Middle frontal gyrus (tissue), 1 donor: Measurements from ENCODE around the gene ARHGAP30.

ENCODE experiments used
- DNase-seq: peaks from one replicate; pipeline ENCODE4 v3.0.0-alpha.2; 2015; ENCODE audit warnings: low spot score; ENCODE audit errors: extremely low spot score

The ARHGAP30 gene

DNA sequence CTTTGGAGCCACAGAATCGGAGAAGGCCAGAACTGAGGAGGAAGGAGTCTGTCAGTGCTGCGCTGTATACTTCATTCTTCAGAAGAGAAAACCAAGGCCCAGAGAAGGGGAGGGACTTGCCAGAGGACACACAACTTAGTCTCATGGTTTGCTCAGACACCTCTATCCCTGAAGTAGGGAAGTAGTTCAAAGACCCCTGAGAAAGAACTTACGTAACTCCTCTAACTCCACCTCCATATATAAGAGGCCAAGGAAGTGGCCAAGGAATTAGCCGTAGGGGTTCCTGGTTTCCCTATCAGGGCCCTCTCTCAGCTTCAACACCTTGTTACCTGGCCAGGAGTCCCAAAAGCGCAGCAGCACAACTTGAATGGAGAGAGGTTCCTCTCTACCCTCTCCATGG is 20.2 kb upstream of the ARHGAP30 start:
- no peak for DNase-seq

- no peak for DNase-seq
These were observed 19.7 kb upstream of the ARHGAP30 start, which contains the start of gene NECTIN4 for GRCh38 chr1:161089251-161089924. Gene NECTIN4 (minus strand): TSS chr1:161089558. CDS start chr1:161089296, 262 bp downstream.

DNA sequence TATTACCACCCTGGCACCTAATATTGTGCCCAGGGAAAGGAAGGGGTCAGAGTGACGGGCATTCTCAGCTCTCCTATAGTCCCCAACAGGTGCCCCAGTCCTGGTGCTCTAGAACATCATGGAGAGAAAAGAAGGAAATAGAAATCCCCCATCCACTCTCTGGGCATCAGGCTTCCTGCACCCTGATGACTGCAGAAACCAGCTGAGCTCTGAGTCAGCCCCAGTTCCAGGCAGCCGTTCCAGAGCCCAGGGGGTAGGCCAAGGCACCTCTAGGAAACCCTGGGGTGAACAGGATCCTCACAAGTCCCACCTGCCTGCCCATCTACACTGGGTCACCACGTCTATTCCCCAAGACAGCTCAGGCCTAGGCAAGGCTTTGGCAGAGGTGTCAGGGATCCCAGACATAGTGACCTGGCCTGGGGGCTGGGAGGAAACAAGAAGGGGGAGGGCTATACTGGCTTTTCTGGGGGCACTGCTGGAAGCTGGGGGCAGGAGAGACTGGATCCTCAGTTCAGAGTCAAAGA is 19.0 kb upstream of the ARHGAP30 start:
- no peak for DNase-seq

DNA sequence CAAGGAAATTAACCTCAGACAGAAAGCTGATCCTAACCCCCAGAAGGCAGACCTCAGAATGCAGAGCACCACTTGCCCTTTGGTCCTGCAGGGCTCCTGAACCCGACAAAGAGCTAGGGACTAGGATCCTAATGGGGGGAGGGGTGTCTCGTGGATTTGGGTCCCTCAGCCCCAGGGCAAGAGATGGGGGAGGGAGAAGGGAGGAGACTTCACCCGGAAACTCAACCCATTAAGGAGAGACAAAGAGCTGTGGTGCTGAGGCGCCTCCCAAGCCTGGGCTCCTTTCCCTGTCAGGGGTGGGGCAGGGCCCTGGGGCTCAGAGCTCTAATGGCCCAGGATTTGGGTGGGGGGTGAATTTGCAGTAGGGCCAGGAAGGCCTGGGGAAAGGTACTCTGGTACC is 16.8 kb upstream of the ARHGAP30 start:
- no peak for DNase-seq

DNA sequence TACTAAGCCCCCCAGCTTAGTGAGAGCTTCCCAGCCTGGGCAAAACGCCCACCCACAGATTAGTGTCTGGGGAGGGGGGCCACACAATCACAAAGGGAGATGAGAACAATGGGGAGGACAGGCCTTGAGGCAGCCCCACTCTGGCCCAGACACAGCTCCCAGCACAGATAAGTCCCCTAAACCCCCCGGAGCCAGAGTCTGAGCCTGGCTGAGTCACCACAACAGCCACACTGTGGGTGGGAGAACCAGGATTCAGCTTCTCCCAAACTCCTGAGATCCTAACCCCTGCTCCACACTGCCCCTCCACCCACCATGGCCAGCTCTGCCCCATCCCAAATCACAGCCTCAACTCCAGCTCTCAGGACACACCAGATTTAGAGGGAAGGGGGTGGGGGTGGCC is 15.5 kb upstream of the ARHGAP30 start:
- DNase-seq, result no peak

DNA sequence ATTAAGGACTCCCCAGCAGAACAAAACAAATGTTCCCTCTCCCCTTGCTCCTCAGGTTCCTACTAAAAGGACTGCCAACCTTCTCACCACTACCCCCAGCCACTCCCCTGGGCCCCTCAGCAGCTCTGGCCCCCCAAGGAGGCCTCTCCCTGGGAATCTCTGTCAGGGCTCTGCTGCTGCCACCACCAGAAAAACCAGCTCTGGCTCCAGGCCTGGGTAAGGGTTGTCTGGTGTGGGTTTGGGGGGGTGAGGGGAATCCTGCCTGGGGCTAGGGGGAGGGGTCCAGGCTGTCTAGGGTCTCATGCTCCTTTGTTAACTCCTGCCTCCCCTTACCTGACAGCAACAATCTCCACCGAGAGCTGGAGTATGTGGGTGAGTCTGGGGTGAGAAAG is 14.9 kb upstream of the ARHGAP30 start:
- no peak for DNase-seq

- DNase-seq, result no peak
These were observed 14.3 kb upstream of the ARHGAP30 start for GRCh38 chr1:161083748-161084596.

DNA sequence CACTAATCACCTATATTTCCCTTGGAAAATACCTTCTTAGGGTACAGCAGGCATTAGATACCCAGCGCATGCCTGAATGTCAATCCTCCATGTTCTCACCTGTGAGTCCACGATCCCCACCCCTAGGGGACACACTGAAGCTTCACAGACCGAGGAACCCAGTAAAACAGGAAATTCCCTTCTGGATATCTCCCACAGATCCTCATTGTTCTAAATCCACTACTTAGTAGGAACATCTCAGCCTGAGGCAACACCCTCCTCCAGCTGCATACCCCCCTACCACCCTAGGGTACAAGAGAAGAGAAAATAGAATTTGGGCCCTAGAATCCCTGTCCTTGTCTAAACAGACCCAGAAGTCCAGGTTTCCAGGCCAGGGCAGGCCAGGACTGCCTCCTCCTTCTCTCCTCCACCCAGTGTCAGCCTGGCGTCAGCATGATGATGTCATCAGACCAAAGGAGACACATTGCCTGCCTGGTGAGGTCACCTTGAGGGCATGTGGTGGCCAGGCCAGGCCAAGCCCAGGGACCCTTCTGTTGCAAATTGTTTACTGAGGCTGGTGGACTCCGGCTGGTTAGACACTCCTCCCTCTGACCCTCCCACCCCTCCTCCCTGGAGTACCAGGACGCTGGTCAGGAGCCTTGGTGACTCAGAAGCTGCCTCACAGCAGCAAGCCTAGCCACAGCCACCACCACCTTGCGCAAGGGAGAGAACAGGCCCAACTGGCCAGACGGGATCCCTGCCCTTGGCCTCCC is 13.5 kb upstream of the ARHGAP30 start:
- no peak for DNase-seq

- no peak for DNase-seq
These were observed 12.8 kb upstream of the ARHGAP30 start for GRCh38 chr1:161082483-161082882.

- DNase-seq, result no peak
These were observed 11.8 kb upstream of the ARHGAP30 start for GRCh38 chr1:161081519-161081918.

- DNase-seq, result no peak
These were observed 11.0 kb upstream of the ARHGAP30 start for GRCh38 chr1:161080441-161081405.

GRCh38 chr1:161079436-161080110 is 9.9 kb upstream of the ARHGAP30 start:
- DNase-seq, result no peak

DNA sequence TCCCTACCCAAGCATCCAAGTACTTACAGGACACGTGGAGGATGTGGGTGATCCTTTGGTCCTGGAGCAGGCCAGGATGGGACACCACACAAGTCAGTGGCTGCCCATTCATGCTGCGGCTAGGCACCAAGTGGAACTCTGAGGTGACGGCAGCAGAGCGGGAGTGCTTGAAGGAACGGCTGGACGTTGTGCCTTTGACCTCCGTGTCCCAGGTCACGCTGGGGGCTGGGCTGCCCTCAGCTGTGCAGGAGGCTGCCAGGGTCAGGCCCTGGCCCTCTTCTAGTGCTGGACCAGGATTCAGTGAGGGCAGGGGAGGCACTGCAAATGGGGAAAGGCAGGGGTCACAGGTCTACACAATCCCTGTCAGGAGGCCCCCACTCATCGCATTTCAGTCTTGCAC is 7.7 kb upstream of the ARHGAP30 start:
- DNase-seq, result no peak

DNA sequence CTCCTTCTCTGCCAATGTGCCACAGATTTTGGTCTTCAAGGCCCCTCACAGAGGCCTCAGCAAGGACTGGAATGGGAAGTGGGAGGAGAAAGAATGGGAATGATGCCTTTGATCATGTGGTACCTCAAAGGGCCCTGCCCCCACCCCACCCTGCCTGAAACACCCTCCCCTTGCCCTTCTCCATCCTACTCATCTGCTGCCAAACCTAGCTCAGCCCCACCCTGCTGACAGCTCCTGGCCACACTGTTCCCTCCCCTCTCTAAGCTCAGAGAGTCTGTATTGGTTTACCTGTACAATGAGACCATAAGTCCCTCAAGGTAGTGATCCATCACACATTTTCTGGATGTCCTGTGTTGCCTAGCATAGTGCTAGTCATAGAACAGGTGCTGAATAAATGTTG is 6.7 kb upstream of the ARHGAP30 start:
- DNase-seq, result no peak

DNA sequence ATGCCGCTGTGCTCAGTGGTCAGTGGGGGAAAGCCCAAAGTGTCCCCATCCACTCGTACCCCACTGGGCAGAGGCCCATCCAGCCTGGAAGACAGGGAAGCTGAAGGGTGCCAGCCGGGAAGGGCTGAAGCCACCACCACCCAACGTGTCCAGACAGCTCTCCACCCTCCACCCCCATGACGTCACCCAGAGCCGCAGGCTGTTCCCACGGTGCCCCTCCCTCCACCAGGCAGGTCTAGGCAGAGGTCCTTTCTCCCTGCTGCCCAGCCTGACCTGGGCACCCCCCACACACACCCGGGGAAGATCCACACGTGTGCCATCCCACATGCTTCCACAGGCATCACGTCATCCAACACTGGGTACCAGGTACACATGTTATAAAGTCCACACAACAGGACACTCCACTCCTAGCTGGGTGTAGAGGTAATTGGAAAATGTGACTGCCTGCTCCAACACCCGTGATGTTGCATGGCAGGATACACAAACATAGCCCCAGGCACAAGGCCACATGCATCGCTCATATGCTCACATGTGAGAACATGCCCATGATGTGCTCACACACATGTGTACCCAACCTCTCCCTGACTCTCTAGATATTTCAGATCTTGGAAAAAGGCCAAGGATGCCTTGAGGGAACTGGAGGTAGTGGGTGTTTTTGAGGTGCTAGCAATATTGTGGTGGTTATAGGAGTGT is 5.1 kb upstream of the ARHGAP30 start:
- no peak for DNase-seq

DNA sequence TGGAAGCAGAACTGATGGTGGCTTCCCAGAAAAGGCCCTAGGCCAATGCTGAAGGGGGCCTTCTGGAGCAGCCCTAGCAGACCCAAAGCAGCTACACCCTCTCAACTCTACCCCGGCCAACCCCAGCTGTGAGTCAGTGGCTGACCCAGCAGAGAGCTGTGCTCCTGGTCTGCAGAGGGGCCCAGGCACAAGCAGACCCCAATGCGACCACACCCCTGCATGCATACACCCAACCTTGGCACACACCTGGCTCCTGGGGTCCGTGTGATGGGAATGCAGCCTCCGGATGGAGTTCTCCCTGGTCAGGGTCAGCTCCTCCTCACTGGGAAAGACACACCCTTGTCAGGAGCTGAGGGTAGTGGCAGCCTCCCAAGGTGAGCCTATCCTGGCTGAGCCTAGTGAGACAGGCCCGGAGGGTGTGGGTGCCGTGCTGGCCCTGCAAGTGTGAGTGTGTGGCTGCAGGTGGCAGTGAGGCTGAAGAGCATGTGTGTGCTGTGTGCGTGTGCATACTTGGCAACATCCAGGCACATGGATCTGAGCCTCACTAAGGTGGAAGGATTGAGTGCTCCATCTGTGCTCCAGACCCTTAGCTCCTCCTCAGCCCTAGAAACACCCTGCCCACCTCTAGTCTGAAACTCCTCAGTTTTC is 3.9 kb upstream of the ARHGAP30 start:
- no peak for DNase-seq

GRCh38 chr1:161072751-161073449 is 3.2 kb upstream of the ARHGAP30 start:
- no peak for DNase-seq

DNA sequence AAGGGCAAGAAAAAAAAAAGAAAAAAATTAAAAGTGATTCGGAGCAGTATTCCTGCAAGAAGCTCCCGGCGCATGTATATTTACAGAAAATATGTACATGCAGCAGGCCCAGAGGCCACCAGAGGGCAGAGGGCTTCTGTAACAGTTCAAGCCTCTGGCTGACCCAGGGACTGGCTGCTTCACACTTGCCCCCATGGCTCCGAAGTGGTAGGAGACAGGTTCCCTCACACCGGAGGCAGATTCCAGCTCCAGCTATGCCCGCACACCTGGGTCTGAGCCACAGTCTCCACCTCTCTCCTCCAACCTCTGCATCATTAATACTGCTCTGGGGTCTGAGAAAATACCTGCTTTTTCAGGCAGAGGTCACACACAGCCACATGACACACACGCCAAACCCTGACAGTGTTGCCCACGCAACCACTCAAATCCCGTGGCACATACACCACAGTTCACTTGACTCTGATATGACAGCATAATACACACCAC is 2.2 kb upstream of the ARHGAP30 start:
- DNase-seq, result no peak
